Stimulated activated CD8-positive, alpha-beta memory T cell treated with anti-CD3 and anti-CD28 coated beads, Interleukin-15, amount 100 ng/mL, for 1 hour (primary cell): ENCODE data around the gene COL12A1.

ENCODE experiments used
- DNase-seq: peaks from one replicate; pipeline ENCODE4 v3.0.0-alpha.2; 2020; ENCODE audit warnings: low read depth

COL12A1 gene

GRCh38 chr6:75096966-75097365 lies 108.9 kb downstream of the COL12A1 start:
- no peak for DNase-seq

GRCh38 chr6:75094614-75095200 lies 111.1 kb downstream of the COL12A1 start:
- no peak for DNase-seq

- no peak for DNase-seq
Measured at GRCh38 chr6:75091467-75092190, 114.2 kb downstream of the COL12A1 start.

- DNase-seq, result no peak
Measured at GRCh38 chr6:75090576-75090975, 115.3 kb downstream of the COL12A1 start.

- DNase-seq, result no peak
Measured at GRCh38 chr6:75089921-75090320, 115.9 kb downstream of the COL12A1 start.

DNA sequence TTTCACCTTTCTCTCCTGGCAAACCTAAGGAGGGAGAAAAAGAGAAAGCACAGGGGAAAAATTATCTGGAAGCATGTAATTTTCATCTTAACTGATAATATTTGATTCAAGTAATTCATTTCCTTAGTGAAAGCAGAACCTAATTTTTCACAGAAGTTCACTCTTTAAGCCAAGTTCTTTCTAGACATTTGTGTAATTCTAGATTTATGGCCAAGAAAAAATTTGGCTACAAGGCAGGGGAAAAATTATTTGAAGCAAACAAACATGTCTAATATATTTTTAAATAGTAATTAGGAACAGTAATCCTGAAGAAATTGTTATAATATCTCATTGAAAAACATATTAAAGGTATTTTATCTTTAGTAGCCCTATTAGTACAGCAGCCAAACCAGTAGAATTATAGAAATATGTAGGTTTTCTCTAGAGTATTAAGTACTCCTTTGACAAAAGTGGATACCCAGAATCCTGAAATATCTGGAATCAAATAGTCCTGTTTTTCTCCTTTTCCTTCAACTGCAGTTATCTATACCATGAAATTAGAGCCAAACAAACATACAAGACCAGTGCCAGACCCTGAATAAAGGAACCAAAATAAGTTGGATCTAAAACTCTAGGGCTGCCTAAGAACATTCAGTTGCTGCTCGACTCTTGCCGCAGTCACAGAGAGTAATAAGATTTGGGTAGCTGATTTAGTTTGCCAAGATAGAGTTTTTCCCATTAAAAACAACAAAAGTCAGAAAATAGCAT lies 116.5 kb downstream of the COL12A1 start:
- DNase-seq, result no peak

- DNase-seq, result no peak
Measured at GRCh38 chr6:75085931-75086635, 119.8 kb downstream of the COL12A1 start.

DNA sequence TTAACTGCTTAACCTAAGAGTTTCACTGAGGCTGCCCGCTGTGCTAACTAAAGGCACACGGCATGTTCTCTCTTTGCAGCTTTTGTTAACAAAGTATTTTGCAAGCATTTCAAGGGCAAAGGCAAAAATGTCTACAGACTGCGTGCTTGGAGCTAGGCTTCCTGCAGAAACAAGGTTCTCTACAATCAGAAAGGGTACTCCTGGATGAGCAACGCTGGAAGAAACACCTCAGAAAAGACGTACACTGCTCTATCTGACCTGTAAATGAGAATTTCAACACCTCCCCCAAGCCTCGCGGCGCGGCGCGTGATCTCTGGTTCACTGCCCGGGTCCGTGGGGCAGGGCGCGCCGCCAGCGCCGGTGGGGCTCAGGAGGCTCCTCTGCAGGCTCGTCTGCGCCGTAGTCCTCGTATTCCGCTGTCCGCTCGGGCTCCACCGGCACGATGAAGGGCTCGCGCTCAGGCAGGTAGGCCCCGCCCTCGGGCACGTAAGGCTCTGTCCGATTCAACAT lies 120.9 kb downstream of the COL12A1 start:
- DNase-seq, result no peak

- DNase-seq, result no peak
Measured at GRCh38 chr6:75084018-75084417, 121.8 kb downstream of the COL12A1 start.

GRCh38 chr6:75081921-75082320 lies 123.9 kb downstream of the COL12A1 start:
- no peak for DNase-seq

GRCh38 chr6:75081047-75081446 lies 124.8 kb downstream of the COL12A1 start:
- no peak for DNase-seq

DNA sequence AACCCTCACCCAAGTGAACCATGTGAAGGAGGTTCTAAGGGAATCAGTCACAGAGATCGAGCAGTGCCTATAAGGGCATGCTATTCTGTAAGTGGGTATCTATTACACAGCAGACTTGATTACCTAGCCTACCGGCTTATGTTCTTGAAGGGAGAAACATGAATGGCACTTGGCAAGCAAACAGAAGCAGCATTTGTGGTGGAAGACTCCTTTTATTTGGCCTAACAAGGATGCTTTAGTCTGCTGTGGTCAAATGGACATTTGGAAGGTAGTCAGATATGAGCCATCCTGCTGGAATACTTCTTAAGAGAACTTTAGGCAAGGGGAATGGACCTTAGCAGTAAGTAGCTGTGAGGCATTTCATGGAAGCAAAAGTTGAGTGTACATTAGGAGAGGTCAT lies 126.3 kb downstream of the COL12A1 start:
- no peak for DNase-seq

GRCh38 chr6:75077701-75078100 lies 128.2 kb downstream of the COL12A1 start:
- DNase-seq, result no peak

- no peak for DNase-seq
Measured at GRCh38 chr6:75076009-75076408, 129.8 kb downstream of the COL12A1 start.

DNA sequence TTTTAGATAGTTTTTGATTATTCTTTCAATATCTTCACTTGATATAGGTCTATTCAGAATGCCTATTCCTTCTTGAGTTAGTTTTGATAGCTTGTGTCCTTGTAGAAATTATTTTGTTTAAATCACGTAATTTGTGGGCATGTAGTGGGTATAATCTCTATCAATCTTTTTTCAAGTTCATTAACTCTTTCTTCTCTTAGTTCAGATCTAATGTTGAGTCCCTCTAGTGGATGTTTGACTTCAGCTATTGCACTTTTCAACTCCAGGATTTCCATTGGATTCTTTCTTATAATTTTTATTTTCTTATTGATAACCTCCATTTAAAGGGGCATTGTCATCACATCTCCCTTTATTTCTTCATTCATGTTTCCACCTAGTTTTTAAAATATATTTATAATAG lies 135.6 kb downstream of the COL12A1 start:
- no peak for DNase-seq

DNA sequence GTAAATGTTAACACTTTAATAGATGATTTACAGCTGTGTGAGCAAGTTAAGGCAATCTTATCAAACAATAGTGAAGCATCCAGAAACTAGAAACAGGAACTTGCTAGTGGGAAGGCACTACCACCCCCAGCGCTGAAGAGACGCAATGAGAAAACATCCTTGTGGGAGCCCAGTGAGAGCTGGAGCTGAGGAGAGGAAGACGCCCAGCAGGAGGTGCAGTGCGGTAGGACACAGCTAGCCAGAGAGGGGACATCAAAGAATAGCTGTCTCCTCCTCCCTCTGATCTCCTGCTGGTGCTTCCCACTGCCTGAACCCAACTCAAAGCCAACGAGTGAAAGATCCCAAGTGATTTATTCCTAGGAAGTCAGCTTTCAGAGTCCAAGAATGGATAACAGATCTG lies 140.3 kb downstream of the COL12A1 start:
- no peak for DNase-seq

DNA sequence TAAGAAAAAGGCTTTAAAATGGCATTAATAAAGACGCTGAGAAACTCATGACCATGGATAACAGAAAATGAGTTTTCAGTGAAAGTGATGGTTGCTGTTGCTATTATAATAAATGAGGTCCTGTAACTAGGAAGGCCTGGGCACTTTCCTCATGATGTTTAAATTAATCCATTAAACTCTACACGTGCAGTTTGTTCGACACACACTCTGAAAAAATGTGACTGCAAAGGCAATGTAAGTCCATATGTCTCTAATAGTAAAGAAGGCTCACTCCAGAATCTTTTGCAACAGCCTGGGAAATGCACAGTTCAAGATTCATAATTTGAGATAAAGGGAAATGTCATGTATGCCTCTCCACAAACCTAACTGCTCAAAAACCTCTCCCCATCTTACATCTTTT lies 153.4 kb downstream of the COL12A1 start:
- no peak for DNase-seq

GRCh38 chr6:75049308-75049707 lies 156.5 kb downstream of the COL12A1 start:
- DNase-seq, result no peak

DNA sequence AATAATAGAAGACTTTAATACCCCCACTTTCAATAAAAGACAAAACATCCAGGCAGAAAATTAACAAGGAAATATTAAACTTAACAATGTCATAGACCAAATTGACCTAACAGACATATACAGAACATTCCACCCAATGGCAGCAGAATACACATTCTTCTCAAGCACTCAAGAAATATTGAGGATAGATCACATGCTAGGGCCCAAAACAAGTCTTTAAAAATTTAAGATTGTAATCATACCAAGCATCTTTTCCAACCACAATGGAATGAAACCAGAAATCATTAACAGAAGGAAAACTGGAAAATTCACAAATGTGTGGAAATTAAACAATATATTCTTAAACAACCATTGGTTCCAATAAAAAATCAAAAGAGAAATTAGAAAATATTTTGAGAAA lies 161.0 kb downstream of the COL12A1 start:
- DNase-seq, result no peak

- no peak for DNase-seq
Measured at GRCh38 chr6:75041381-75041780, 164.5 kb downstream of the COL12A1 start.
